HG03045 (cell line): ENCODE data around the gene WFDC5.
"Not testable (repeated sequence)": the region's sequence is repeated elsewhere in the genome, so short reads cannot be mapped to it uniquely, and the experiment has no call there.

Experiments used
- ATAC-seq: cut with Tn5 transposase; IDR thresholded peaks from one replicate; pipeline ENCODE4 v1.9.1; 2021; ENCODE audit warnings: mild to moderate bottlenecking, moderate library complexity; ENCODE audit not compliant: unreplicated experiment

WFDC5 gene

DNA sequence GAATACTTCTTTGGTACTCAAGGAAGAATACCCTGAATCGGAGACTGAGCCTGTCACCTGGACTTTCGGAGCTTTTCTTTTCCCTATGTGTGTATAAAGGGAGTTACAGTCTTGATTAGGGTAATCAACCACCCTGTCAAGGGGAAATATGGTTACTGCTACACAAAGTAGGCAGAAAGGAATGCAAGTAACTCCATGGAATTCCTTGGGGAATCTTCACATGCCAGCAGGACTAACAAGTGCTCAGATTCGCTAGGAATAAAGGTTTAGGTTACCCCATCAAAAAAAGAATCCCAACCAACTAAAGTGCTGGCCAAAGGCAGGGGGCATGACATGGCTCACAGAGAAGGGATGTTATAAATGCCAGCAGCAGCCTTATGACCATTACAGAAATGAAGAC, 24.5 kb downstream of the WFDC5 start:
- no peak for ATAC-seq

DNA sequence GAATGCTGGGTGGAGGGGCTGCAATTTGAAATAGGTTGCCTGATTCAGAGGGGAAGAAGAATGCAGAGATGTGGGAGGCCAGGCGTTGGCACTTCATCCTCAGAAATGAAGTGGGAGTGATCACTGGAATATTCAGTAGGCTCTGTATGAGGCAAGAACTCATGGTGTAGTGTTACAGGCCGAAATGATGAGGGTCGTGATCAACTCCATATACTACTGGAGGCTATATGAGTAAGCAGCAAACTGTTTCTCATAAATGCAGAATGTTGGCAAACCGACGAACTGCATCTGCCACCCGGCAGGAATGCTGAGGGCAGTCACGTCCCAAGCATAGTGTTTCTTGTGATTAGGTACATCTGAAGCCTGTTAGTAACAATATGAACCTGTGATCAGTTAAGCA, 26.7 kb downstream of the WFDC5 start:
- no peak for ATAC-seq

DNA sequence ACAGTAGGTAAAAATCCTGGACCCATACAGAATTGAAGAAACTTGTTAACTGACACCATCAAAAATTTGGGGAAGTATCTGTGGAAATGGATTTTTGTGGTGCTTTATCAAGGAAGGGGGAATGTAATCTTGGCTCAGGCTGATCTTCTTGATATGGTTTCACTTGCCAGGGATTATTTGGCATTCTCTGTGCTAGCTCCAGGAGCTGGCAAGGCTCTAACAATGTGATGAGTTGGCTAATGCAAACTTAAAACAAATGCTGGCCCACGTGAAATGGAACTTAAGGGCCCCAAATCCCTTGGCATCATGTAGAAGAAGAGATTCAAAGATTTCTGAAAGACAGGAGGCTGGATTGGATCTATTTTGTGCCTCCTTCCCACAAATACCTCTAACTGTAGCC, 27.2 kb downstream of the WFDC5 start:
- ATAC-seq = no peak

DNA sequence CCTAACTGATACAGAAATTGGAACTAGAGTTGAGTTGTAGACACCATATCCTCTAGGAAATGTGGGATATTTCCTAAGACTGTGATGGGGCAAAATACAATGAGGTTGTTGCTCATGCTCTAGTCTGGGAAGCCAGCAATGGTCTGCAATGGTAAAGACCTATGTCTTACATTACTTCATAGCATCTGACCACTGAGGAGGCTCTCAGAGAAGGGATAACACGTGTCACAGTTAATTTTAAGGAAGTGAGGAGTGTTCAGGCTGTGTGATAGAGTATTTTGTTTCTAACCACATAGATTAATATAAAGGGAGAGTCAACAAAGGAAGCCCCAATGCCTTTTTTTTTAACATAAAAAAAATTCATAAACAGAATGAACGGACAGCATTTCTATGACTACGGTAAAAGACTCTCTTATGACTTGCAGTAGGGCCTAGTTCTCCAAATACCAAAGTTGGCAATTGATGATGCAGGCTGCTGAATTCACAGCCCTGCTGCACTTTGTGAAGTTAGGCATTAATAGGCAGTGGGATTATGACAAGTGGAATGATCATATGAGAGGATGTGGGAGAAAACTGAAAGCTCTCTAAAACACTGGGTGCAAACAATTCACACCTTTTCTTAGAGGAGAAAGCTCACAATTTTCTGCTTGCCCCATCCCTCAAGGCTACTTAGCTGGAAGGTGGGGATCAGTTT, 27.7 kb downstream of the WFDC5 start:
- no peak for ATAC-seq

DNA sequence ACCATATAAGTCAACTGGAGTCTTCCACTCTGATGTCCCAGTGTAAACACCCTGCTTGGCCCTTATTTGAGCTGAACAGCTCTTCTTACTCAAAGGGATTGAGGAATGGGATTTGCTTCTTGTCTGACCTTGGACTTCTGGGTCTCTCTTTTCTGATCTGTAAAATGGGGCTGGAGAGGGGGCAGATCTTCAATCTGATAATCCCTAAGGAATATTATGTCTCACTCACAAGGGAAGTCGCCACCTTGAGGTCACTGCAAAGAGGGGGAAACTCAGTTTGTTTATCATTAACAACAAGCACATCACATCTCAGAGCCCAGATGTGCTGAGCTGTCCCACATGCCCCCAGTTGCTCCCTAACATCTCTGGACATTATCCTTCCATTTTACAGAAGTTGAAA, 29.1 kb downstream of the WFDC5 start:
- ATAC-seq = no peak

DNA sequence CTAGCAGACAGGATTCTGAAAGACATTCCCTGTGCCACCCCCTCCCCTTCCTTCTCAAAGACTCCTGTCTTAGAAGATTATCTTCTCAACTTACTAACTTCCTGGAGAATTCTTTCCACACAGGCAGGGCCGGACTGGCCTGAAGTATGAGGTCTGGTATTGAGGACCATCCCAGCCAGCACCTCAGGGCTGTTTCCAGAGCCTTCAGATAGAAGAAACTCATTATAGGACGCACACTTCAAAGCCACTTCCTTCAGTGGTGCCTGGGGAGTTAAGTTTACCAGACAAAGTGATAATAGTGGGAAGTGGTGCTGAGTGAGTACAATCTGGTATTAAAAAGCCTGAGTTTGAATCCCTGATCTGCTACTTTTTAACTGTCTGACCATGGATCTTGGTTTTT, 29.7 kb downstream of the WFDC5 start:
- ATAC-seq = no peak

DNA sequence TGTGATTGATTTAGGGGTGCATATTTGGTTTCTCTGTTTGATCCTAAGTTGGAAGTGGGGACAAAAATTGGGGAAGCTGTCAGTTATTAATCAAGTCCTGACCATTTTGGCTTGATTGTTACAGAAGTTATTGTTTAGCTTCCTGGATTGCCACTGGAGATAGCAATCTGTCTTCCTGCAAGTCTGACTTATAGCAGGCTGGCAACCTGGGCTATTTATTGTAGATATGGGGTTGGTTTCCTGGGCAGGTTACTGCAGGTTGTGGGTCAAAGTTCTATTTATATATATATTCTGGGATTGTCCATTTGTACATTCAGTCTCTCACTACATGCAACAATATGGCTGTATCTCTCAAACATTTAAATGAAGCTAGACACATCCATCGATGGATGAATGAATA, 31.8 kb downstream of the WFDC5 start:
- no peak for ATAC-seq

DNA sequence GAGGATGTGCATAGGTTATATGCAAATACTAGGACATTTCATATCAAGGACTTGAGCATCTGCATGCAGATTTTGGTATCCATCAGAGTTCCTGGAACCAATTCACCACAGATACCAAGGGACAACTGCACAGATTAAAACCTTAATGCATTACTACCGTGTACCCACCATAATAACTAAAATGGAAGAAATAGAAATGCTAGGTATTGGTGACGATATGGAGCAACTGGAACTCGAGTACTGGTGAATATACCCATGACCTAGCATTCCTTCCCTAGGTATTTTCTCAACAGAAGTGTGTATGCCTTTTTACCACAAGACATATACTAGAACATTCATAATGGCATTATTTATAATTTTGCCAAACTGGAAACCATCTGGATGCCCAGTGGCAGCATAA, 32.5 kb downstream of the WFDC5 start:
- no peak for ATAC-seq

DNA sequence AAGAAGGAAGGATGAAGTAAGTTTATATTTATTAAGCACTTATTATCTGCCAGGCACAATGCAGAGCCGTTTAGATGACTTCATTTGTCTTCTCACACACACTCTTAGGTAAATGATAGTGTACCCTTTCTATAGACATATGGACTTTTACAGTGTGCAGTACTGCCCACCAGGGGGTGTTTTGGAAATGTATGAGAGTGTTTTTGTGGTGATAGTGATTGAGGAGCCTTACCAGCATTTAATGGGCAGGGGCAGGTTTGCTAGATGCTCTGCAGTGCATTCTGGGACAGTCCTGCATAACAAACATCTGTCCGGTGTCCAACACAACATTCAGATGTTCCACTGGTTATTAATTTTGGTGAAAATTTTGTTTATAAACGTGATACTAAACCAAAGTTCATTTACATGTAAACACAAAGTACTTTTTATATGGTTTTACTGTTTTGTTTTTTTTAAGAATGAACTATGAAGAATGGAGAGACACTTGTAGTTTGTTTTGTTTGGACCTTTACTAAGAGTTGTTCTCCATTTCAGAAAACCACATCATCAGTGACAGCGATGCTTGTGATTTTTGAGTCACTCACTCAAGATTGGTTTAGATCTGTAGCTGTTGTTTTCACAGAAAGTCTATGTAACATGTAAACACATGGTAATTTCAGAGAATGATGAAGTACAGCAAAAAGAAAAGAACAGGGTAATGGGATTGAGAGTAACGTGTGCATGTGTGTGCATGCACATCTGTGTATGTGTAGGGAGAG, 33.9 kb downstream of the WFDC5 start:
- ATAC-seq = no peak

DNA sequence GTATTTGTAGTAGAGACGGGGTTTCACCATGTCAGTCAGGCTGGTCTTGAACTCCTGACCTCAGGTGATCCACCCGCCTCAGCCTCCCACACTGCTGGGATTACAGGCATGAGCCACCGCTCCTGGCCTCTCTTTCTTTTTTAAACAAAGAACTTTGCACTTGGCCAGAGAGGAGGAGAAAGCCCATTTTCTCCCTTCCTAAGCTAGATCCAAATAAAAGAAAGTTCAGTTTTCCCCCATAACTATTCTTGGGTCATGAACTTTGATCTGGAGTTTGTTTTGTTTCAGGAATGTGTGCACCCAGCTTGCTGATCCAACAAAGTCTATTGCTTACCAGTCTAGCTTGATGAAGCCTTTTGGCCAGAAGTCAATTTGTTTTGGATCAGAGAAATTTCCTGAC, 37.4 kb downstream of the WFDC5 start:
- no peak for ATAC-seq

DNA sequence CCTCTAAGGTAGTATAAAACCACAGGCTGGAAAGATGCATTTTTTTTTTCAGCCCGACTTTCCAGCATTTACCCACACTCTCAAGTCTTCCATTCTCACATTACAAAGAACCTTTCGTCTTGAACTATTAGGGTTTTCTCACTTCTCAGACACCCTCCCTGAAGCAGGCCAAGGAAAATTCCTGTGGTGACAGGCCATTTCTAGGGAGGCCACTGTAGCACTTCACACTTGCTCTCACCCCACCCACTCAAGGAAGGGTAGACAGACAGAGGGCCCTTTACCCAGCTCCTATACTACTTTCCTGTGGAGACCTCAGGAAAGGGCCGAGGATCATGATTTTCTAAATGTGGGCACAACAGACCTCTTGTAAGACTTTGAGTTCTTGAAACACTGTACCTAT, 41.8 kb downstream of the WFDC5 start:
- ATAC-seq = no peak

DNA sequence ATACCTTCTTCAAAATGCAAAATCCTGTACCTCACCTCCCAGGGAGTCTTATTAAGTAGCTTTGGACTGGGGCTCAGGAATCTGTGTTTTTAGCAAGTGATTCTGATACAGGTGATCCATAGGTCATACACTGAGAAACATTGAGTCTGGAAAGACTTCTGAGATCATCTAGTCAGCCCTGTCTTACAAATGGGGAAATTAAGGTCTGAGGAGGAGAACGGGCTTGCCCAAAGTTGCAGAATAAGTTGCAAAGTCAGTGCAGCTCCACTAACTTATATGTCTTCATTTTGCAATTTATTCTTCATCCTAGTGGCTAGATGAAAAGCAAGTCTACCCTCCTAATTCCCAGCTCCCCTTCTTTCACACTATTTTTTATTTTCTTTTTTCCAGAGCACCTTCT, 42.9 kb downstream of the WFDC5 start:
- no peak for ATAC-seq

DNA sequence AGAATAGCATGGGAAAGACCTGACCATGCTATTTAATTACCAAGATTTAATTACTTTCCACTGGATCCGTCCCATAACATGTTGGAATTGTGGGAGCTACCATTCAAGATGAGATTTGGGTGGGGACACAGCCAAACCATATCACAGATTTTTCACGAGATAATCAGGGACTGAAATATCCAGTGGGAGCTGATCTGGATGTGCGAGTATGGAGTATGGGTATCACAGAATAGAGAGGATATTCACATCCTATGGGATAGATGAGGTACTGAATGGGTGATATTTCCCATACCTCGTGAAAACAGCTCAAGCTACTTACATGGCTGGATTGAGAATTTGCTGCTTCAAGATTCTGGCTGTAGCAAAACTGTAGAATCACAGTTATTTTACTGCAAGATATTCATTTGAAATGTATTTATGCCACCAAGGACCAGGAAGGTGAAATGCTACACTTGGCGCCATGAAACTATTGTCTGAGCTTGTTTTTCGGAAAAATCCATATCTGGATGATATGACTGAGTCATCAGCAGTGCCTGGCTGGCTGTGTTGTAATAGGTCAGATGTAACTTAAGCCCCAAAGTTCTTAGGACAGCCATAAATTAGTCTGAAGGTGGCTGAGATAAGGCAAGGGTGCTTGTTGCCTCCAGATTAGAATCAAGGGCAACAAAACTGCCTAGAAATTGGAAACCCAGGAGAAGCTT, 43.9 kb downstream of the WFDC5 start:
- no peak for ATAC-seq

DNA sequence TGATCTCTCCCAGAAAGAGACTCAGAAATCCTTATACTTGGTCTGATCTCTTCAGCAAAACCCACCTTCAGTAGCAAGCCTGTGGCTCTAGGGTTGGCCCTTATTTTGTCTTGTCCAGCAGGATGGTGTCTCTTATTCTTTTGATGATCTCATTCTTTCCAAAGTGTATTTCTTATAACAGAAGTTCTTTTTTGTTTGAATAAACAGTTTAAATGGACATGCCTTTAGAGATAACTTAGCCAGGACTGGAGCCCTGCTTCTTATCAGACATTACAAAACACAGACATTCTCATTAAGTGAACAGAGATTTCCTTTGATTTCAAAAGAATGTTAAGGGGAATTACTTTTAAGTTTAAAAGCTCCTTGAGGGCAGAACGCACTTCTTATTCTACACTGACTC, 45.7 kb downstream of the WFDC5 start:
- ATAC-seq = no peak

DNA sequence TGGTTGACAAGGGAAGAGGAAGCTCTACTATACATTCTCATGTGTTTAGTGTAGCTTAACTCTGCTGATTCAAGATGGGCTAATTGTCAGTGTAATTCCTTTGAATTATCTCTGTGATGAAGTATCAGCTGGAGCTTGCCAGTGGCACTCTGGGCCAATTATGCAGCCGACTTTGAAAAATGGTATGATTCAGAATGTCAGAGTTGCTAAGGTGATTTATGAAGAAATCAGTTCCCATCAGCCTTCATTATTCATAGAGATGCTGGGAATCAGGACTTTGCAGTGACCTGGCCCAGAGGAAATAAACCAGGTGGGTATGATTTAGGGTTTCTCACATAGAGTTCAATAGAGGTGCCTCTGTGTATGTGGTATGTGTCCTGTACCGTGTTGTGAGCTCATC, 47.4 kb downstream of the WFDC5 start:
- ATAC-seq = no peak

DNA sequence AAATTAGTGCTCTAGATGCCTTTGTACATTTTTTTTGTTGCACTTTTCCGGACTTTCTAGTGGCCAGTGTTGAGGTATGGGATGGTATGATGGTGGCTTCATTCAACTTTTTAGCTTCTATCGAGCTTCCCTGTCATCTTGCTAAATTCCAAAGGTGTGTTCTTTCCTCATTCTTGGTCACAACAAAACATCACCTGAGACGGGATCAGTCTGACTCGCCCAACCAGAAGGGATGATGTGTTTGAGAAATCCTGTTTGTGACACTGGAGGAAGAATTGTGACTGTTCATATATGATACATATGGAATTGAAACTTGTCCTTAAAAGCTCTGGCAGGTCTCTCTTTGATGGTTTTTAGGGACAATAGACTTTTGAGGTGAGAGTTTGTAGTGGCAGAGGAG, 47.9 kb downstream of the WFDC5 start:
- ATAC-seq = no peak

DNA sequence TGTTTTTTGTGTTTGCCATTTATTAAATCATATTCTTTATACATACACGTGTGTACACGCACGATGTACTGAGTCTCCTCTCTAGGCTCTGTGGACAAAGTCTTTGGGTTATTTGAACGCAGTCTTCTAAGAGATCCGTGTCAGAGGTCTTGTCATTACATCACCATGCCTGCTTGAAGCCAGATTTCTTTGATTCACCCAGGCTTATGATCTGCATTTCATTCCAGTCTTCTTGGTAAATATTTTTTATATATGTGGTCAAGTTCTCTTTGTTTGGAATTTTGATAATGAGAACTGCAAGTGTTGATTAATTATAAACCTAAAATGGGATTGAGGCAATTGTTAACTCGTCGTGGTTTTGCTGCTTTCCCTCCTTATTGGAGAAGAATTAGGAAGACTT, 48.6 kb downstream of the WFDC5 start:
- no peak for ATAC-seq

DNA sequence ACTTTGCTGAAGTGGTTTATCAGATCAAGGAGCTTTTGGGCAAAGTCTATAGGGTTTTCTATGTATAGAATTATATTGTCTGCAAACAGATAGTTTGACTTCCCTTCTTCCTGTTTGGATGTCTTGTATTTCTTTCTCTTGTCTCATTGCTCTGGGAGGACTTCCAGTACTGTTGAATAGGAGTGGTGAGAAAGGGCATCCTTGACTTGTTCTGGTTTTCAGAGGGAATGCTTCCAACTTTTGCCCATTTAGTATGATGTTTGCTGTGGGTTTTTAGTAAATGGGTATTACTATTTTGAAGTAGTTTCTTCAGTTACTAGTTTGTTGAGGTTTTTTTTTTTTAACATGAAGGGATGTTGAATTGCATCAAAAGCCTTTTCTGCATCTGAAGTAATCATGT, 50.2 kb downstream of the WFDC5 start:
- ATAC-seq = no peak

DNA sequence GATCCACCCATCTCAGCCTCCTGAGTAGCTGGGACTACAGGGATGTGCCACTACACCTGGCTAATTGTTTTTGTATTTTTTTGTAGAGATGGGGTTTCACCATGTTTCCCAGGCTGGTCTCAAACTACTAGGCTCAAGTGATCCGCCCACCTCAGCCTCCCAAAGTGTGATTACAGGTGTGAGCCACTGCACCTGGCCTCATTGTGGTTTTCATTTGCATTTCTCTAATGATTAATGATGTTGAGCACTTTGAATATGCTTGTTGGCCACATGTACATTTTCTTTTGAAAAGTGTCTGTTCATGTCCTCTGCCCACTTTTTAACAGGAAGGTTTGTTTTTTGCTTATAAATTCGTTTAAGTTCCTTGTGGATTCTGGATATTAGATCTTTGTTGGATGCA, 51.9 kb downstream of the WFDC5 start:
- ATAC-seq = not testable (repeated sequence)

DNA sequence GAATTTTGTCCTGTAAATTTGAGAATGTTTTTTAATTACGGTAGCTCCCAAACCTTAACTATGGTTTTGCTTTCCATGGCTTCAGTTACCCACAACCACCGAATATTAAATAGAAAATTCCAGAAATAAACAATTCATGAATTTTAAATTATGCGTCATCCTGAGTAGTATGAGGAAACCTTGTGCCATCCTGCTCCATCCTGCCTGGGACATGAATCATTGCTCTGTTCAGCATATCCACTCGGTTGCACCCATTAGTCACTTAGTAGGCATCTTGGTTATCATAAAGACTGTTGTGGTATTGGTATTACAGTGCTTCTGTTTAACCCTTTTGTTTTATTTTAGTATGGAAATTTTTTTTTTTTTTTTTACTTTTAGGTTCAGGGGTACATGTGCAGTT, 53.7 kb downstream of the WFDC5 start:
- ATAC-seq = no peak

DNA sequence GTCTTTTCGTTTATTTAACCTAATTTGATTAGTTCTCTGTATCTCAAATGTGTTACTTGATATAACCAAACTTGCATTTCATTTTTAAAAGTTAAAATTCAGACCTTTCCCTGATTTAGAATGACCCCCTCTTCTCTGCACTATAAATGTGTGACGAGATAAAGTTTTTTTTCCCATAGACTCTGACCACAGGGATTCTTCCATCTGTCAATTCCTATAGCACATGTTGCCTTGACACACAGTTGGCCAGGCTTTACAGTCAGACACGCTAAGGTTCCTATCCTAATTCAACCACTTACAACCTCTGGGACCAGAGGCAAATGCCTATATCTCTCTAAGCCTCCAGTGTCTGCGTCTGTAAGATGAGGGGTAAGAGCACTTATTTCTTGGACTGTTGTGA, 54.7 kb downstream of the WFDC5 start:
- ATAC-seq = no peak
